Kidney (tissue), 14 donors: Measurements from ENCODE around the gene GNG7. TPM values are rescaled to one million over a fixed set of nuclear protein-coding genes. Genes with fewer than 3 reads are reported as not detected.
"Not testable (repeated sequence)": the region's sequence is repeated elsewhere in the genome, so short reads cannot be mapped to it uniquely, and the experiment has no call there.

ENCODE experiments used
- DNase-seq, 5 donors: peaks; one replicate each; pipeline ENCODE4 v3.0.0-alpha.2; 2013 to 2020
- FAIRE-seq: peaks from 2 replicates; lab custom pipeline; 2012; peaks lifted over from hg19 to GRCh38; lab: Jason Lieb, UNC
- H3K27ac ChIP-seq, 2 donors: one replicate each; pipeline ENCODE4 v1.7.0; 2013; ENCODE audit warnings: low read depth in 2 of 2, low read length in 2 of 2, inconsistent platforms in 1 of 2
- H3K27me3 ChIP-seq: one replicate; pipeline ENCODE4 v1.7.1; 2013; ENCODE audit warnings: low read length, inconsistent platforms; ENCODE audit not compliant: control insufficient read depth, insufficient read depth
- H3K36me3 ChIP-seq, 3 donors: one replicate each; pipeline versions ENCODE4 v1.7.0 to v1.7.1; 2013; ENCODE audit warnings: low read length in 3 of 3, control low read depth in 1 of 3, inconsistent platforms in 1 of 3; ENCODE audit not compliant: insufficient read depth in 3 of 3, control insufficient read depth in 2 of 3
- H3K4me1 ChIP-seq, 3 donors: one replicate each; pipeline versions ENCODE4 v1.7.0 to v1.7.1; 2013; ENCODE audit warnings: low read length in 3 of 3, inconsistent platforms in 1 of 3, low read depth in 1 of 3; ENCODE audit not compliant: control insufficient read depth in 2 of 3, insufficient read depth in 2 of 3
- H3K4me3 ChIP-seq, 3 donors: one replicate each; pipeline versions ENCODE4 v1.7.0 to v1.8.1; 2013; ENCODE audit warnings: low read length in 3 of 3, control low read depth in 1 of 3, inconsistent platforms in 1 of 3
- H3K9ac ChIP-seq, 3 donors: one replicate each; pipeline versions ENCODE4 v1.7.0 to v1.7.1; 2013; ENCODE audit warnings: low read length in 3 of 3, control low read depth in 1 of 3, inconsistent platforms in 1 of 3
- H3K9me3 ChIP-seq, 3 donors: one replicate each; pipeline versions ENCODE4 v1.7.0 to v1.7.1; 2013; ENCODE audit warnings: low read length in 3 of 3, control low read depth in 1 of 3, inconsistent platforms in 1 of 3; ENCODE audit not compliant: control insufficient read depth in 2 of 3, insufficient read depth in 1 of 3
- CTCF ChIP-seq: IDR thresholded peaks from 3 replicates; pipeline ENCODE4 v1.5.1; 2012; ENCODE audit warnings: mild to moderate bottlenecking, moderate library complexity, borderline replicate concordance; ENCODE audit not compliant: insufficient read depth; ENCODE audit errors: extremely low read depth
- intact Hi-C: fragments of 100-400 bp; cut with DNase I; formaldehyde crosslinking; loops from one replicate; pipeline ENCODE4 v1.11.1; 2022
- polyA plus RNA-seq: library from polyadenylated mRNA; stranded (reverse); fragments of 350-450 nt; fragmentation: Illumina TruSeq; extraction: RNeasy Lipid Tissue Mini Kit (QIAGEN cat#74804); gene quantifications from one replicate; pipeline ENCODE4 v1.2.3, GENCODE V29; 2014; ENCODE audit warnings: low read depth, low replicate concordance; ENCODE audit not compliant: insufficient read depth
- total RNA-seq: library from RNA; stranded (reverse); fragmentation: NEBNext Ultra II Directional; extraction: Animal tissue kit (Norgen Biotek cat#: 25700); gene quantifications from one replicate; pipeline ENCODE4 v1.2.1, GENCODE V29; 2021
- donor health status: control.
- donor health status: control.
- donor health status: control.
- donor health status: control.
- donor health status: control.
- donor health status: DM: yes; HTN: yes; CAD: no.
- donor health status: Normal renal cell carcinoma (clear cell type).

The GNG7 gene
- total and polyA plus RNA-seq, 2 donors from 2014 or later = 9.9 to 13.4 TPM

DNA sequence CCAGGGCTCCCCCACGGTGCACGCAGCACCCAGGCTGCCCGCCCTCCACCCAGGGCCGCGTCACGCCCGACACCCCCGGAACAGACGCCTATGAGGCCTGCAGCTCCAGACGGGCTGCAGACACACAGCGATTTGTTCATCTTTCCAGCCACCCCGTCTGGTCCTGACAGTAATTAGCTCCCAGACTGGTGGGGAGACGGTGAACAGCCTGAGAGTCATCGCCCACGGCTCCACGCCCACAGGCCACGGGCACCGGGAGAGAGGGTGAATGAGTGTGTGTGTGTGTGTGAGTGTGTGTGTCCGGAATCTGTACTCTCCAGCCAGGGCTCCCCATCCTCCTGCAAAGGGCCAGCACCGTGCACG, 208.4 kb downstream of the GNG7 start:
- no peak for TF ChIP-seq CTCF
- intact Hi-C loops = no loop called here
- H3K27me3 ChIP-seq = peaks cover 4% of the 10 kb centered on the region
- H3K9ac ChIP-seq = peak overlapping the region in 1 of 3 donors; percentile 57
- peak overlapping the region in 2 of 3 donors; percentile 73 to 75 for H3K4me3 ChIP-seq
- peaks cover 0 to 31% (median 11%) of the 10 kb centered on the region in 3 donors for H3K4me1 ChIP-seq
- peak overlapping the region in 1 of 2 donors; percentile 88 for H3K27ac ChIP-seq
- DNase-seq (peak in 1 of 5 donors; percentile 68), FAIRE-seq (no peak)
- no peaks in the 10 kb centered on the region for H3K9me3 ChIP-seq
- H3K36me3 ChIP-seq = no peaks in the 10 kb centered on the region

DNA sequence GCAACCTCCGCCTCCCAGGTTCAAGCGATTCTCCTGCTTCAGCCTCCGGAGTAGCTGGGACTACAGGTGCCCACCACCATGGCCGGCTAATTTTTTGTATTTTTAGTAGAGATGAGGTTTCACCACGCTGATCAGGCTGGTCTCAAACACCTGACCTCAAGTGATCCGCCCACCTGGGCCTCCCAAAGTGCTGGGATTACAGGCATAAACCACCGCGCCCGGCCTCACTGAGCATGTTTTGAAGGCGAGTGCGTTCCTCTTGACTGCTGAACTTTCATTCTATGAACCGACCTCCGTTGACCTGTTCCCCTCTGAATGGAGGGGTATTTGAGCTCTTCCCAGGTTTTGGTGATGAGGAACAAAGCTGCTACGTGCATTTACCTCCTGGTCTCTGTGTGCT, 209.0 kb downstream of the GNG7 start:
- DNase-seq, H3K9ac ChIP-seq, H3K36me3 ChIP-seq, H3K27ac ChIP-seq, H3K9me3 ChIP-seq, FAIRE-seq, H3K27me3 ChIP-seq, intact Hi-C loops, H3K4me3 ChIP-seq: not testable (repeated sequence)
- H3K4me1 ChIP-seq = peaks cover 0 to 33% (median 11%) of the 10 kb centered on the region in 3 donors

GRCh38 chr19:2492870-2493269, 209.6 kb downstream of the GNG7 start:
- Histone ChIP-seq H3K4me3 (no peak overlapping the region), H3K36me3 (no peaks in the 10 kb centered on the region), H3K27me3 (peaks cover 4% of the 10 kb centered on the region), H3K9ac (no peak overlapping the region), H3K27ac (no peak overlapping the region), H3K9me3 (no peaks in the 10 kb centered on the region), H3K4me1 (peaks cover 0 to 33% (median 11%) of the 10 kb centered on the region in 3 donors)
- no peak for TF ChIP-seq CTCF
- DNase-seq = no peak
- FAIRE-seq = no peak
- intact Hi-C loops = no loop called here

- FAIRE-seq (no peak), DNase-seq (peak in 3 of 5 donors; percentile 27 to 96 (median 56))
- intact Hi-C loops = no loop called here
- Histone ChIP-seq H3K9me3 (no peaks in the 10 kb centered on the region), H3K4me3 (no peak overlapping the region), H3K9ac (no peak overlapping the region), H3K27ac (peak overlapping the region in 1 of 2 donors; percentile 23), H3K36me3 (no peaks in the 10 kb centered on the region), H3K27me3 (peaks cover 4% of the 10 kb centered on the region), H3K4me1 (peaks cover 0 to 33% (median 11%) of the 10 kb centered on the region in 3 donors)
- TF ChIP-seq CTCF = no peak
These were observed 211.2 kb downstream of the GNG7 start for GRCh38 chr19:2491130-2491801.
